GM18498 (cell line): ENCODE measurements around the gene ANKFN1.

Experiments
- ATAC-seq: cut with Tn5 transposase; IDR thresholded peaks from one replicate; pipeline ENCODE4 v1.9.1; 2021; ENCODE audit warnings: mild to moderate bottlenecking, moderate library complexity; ENCODE audit not compliant: unreplicated experiment

ANKFN1 gene

DNA sequence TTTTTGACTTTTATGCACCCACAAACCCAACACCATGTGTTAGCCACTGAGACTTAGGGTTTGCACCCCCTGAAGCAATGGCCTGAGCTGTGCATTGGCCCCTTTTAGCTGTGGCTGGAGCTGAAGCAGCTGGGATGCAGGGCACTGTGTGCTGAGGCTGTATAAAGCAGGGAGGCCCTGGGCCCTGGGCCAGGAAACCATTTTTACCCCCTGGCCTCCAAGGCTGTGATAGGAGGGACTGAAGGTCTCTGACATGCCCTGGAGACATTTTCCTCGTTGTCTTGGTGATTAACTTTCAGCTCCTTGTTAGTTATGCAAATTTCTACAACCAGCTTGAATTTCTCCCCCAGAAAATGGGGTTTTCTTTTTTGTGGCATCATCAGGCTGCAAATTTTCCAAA, 6.7 kb upstream of the ANKFN1 start:
- ATAC-seq: no peak

DNA sequence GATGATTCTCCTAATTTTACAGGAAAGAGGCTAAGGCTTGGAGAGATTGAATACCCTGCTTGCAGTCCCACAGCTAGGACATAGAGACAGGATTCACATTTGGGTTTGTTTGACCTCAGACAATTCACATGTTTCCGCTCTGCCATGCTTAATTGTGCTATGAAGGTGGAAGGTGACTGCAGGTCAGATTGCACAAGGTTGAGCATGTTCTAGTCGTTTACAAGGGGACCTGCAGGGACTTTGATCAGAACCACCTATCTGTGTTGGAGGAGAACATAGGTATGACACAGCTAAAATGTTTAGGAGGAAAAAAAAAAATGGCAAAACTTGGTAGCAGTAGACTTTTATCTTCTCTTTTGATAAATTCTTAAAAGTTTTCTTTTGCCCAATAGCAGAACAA, 4.9 kb upstream of the ANKFN1 start:
- ATAC-seq: no peak

DNA sequence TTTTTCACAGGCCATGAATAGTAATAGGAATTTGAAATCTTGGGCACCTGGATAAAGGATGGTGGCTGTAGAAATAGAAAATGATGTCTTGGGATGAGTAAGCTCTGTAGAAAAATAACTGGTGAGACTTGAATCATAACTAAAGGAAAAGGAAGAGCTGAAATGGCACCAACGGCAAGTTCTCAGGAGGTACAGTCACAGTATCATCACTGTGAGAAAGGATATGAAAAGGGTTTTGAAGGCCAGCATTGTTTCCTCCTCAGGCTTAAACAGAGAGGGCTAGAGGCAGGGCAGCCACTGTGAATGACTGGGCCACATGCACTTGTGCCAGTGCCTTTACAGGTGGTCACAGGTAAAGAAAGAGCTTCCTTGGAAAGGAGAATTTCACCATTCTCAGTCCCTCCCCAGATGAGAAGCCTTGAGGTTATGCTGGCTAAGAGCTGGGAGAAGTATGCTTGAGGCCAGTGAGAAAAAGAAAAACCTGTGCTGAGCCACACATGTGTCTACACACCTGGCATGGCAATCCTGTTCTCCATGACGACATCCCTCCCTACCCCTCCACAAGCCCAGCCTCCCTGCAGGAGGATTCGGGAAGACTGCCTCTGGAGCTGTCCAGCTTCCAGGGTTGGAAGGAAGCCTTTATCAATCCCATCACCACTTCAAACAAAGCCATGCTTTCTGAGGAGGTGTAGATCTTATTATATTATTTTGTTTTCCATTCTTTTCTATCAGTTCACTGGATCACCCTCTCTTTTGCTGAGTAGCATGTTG, 3.8 kb upstream of the ANKFN1 start:
- no peak for ATAC-seq

DNA sequence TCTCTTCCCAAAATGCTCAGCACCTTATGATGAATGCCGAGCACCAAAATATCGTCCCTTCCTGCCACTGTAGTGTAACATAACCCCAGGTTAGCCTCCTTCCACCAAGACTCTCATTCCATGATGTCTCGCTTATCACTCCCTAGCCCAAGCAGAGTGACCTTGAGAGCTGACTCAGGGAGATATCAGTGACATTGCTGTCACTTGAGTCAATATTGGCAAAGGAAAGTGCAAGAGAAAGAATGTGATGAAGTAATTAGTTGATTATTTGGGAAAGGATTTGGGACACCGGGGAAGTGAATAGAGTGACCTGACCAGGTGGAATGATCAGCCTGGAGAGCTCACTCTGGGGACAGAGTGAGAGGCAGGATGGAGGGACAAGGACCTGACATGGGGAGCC, 2.6 kb upstream of the ANKFN1 start:
- ATAC-seq: no peak

DNA sequence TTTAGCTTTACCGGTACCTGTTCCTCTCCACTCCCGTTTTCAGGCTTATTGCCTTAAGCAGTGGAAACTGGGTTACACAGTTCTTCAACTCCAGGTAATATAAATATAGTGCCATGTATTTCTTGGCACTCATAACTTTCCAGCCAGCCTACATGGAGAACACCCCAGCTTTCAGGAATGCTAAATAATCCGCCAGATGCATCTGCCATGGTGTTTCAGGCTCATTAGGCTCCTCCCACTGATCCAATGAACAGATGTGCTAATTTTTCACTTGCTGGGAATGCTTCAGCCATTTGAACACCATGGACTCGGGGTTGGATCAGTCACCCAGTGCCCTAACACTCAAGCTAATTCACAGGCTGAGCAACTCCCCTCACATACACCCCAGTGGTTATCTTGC, 4.6 kb downstream of the ANKFN1 start:
- no peak for ATAC-seq

DNA sequence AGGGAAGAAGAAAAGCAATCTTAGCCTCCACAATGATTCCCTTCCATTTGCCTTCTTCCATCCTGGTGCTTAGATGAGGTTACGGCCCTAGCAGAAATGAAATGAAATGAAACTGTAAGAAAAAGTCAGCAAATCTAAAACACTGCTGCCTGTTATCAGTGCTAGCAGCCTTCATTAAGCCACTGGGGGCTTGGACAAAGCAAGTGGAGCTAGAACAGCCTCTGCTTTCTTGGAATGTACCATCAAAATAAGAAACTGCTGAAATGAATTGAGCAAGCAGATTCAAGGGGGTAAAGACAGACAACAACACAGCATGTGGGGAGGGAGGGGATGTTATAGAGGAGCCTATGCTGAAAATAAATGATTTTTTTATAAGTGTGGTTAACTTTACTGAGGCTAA, 5.1 kb downstream of the ANKFN1 start:
- ATAC-seq: no peak

DNA sequence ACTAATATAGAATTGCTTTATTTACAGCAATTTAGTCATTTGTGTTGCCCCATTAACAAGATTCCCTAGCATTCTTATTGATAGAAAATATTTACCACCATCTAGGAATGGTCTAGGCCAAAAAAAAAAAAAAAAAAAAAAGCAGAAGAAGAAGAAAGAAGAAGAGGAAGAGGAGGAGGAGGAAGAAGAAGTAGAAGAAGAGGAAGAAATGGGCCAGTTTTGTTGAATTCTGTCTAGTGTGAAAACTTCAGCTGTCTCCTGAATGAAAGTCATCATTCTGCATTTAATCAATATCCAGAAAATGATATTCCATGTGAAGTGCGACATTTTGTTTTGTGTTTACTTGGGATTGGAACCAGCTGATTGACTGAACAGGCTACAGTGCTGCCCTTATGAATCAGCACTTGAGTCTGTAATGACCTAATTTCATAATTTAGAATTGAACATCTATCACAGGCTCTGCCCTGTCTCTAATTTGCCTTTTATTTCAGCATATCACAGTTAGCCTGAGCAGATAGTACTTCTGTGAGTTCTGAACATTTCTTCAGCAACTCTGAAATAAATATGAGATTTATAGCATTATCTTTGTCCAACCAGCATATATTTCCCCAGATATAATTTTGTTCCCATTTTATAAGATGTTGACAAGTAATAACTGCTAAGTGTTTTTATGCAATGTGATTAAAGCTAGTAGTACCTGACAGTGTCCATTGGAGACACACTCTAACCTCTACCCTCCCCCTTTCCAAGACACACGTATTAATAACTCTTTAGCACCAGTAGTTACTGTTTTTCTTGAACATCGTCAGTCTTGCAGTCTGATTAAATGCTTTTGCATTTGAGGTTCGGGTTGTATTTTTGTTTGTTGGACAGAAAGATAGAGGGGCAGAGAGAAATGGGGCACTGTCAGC, 5.9 kb downstream of the ANKFN1 start:
- no peak for ATAC-seq

DNA sequence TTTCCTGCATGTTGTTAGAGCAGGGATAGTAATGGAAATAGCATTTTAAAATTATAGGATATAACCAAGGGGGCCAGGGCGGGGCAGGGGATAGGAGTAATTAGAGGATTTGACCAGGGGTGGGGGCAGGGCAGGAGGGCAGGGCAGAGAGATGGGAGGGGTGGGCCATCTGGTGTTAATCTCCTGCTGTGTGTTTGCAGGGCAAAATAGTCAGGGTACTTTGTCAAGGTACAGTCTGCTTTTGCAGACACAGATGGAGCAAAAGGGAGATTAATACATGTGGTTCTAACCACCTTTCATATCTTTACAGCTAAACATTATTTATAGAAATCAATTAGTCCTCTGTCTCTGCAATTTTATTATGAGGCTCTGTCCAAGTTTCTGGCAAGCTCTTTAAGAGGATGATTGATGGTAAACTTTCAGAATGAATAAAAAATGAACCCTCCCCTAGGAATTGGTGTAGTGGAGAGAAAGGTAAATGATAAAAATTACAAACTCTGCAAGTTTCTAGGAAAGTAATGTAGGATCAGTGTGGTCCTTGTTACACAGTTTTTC, 6.6 kb downstream of the ANKFN1 start:
- no peak for ATAC-seq

DNA sequence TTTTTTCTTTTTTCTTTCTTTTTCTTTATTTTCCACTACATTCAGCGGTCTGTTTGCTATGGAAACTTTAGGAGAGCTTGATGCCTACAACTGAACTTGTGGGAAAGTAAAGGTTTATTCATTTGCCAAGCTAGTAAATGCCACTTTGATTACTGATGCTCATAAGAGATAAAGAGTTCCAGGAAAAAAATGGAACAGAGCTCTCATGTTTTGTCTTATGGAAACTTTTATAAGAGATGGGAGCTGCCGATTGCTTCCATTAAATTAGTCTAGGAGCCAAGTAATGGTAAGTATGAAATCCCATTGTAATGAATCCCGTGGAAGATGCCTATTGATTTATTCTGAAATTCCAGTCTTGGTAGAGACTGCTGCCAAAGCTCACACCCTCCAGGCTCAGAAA, 7.1 kb downstream of the ANKFN1 start:
- ATAC-seq: no peak

DNA sequence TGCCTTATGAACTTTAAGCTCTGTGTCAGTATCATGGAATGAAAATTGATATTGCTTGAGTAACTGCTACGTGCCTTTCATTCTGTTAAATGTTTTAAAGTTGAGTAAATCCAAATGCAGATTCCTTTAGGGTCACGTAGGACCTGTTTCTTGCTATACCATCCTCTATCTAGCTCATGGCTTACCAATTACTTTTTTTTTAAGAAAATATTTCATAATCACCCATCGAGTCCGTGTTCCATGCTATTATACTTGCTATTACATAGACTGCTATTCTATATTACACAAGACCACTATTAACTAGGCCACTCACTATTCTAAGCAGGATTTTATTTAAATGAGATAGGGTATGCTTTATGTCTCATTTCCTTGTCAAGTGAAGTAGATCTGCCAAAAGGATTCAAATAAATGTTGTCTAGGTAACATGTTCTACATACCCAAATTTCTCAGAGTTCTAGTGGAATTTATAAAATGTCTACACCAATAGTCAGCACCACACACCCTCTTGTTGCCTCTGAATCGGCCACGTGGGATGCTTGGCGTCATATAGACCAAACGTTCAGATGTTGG, 11.9 kb downstream of the ANKFN1 start:
- ATAC-seq: no peak

DNA sequence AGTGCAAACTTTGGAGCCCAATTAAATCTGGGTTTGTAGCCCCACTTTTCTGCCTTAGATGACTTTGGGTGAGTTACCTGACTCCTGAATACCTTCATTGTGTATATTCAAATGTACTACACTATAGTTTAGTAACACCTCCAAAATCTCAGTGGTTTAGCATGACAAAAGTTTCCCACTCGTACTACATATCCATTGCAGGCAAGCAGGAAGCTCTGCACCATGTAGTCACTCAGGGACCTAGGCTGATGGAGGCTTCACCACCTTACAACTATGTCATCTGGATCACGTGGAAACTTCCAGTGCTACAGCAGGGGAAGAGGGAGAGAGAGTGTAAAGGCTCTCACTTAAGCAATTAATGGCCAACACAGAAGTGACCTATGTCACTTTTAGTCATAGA, 14.2 kb downstream of the ANKFN1 start:
- ATAC-seq: no peak

DNA sequence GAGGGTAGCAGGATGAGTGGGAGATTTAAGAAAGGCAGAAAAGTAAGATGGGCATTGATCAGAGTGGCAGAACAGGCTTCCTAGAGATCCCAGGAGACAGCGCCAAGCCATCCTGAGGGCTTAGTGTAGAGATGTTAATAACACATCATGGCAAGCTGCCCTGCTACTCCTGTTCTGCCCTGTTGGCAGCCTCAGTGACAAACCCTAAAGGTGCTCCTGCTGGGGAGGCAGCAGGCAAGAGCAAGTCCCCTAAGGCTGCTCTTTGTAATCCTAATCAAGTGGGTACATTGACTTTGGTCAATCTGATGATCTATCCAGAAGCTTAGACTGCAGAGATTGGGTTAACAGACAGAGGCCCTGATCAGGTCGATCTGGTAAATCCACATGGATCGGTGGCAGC, 16.3 kb downstream of the ANKFN1 start:
- ATAC-seq: no peak

DNA sequence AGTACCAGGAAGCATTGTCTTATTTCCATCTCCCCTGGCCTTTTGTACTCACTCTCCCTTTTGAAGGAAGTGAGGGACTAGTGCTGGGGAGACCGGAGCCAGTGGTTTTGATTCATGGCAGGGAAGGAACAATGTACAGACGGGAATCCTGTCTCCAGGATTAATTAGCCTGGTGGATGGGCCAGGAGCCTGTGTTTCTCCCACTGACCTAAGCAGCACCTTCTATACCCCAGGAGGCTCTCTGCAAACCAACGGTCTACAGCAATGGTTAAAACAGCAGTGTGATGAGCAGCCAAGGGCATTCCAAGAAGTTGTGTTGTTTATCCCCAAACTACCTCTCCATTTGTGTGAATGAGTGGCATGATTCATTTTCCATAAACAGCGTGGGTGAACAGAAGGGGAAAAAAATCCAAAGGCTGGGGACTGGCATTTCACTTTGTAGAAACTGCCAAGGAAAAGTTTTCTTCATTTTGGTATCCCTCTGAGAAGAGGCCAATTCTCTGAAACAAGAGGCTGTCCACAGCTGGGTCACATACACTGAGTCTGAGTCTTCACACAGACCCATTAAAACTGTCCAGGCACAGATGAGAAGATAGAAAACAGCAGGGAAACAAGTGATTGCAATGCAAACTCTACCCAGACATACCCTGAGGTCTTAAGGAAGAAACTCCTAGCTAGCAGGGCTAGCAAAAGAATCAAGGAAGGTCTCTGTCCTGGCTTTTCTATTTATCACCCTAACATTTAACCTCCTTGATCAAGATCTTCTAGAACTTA, 18.1 kb downstream of the ANKFN1 start:
- ATAC-seq: no peak

DNA sequence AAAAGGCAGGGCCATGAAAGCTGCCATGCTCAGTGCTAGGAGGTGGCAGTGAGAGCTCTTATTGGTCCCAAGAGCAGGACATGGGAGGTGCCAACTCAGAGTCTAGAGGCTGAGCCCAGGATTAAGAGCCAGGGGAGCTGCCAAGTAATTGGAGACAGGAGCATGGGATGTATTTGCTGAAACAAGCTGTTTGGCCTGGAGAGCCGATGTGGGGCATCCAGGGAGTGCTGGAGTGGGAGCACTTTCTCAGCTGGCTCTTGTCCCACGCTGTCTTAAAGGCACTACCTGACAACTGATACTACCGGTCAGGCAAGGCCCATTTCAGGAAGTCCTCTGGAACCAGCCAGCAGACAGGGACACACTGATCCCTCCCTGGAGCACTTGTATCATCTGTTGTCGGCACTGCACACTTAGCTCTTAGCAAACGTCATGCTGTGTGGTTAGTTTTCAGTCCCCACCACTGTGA, 19.3 kb downstream of the ANKFN1 start:
- ATAC-seq: no peak

DNA sequence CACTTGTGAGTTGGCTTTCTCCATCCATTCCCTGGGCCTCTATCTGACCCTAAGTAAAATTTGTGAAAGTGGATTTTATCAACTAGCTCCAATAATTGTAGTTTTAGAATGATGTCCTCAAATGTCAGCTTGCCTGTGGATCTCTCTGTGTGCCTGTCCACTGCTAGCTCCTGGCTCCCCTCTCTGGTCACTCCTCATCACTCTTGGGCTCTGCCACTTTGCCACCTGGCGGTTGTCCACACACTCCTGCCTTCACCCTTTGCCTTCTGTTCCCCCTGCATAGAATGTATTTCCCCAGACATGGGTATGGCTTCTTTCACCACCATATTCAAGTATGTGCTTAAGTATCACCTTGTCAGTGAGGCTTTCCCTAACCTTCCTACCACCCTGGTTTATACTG, 19.8 kb downstream of the ANKFN1 start:
- no peak for ATAC-seq

DNA sequence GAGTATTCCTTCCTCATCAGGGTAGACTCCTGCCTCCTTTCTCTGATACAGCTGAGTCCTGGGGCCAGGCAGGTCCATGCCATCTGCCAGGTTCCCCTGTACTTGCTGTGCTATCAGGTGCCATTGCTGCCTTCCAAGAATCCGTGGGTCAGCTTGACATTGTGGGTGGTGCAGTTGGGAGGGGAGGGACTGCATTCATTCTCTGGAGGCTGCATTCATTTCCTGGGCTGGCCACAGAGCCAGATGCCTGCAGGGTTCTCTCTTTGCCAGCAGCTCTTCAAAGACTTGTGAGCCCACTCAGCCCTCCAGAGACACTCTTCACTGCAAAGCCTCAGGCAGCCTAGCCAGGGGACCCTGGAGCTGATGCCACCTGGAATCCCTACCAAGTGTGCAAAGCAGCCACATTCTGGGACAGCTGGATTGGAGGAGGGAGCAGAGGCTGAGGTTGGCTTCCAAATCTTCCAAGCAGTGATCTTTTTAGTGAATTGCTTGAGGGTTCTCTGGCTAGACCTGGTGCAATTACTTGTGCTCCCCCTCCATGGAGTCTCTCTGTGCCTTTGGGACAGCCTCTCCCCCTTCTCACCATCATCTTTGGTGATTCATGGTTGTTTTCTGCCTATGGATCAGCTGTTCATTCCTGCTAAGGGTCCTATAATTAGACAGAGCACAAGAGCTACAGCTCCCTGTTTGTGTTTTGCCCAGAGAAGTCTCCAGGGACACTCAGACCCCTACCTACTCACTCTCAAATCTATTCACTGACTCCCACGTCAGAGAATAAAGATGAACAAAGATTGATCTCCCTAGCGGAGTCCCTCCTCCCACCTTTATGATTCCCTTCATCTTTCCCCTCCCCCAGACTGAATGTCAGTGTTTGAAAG, 20.9 kb downstream of the ANKFN1 start:
- no peak for ATAC-seq

DNA sequence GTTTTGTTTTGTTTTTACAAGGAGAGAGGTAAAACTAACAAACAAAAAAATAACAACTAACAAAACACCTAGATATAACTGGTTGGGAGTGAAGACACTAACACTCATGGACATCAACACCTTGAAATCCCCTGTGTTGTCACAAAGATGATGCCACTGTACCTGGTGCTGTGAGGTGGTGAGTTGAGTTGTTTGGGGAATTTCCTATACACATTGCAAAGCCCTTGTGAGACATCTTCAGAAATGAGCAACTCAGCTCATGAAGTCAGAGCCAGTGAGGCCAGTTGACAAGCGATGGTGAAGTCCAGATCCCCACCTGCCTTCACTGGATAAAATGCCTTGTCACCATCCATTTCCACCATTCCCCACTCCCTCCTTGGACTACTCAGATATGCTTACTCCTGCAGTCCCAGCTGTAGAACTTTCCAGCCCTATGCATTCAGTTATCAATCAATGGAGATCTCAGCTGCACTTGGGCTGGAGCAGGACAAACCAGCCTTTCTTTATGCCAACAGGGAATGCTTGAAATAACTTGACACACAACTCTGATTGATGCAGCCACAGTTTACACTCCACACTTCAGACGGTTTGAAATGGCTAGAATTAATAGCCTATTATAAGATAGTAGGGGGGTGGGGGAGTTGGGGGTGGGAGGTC, 22.2 kb downstream of the ANKFN1 start:
- ATAC-seq: no peak

DNA sequence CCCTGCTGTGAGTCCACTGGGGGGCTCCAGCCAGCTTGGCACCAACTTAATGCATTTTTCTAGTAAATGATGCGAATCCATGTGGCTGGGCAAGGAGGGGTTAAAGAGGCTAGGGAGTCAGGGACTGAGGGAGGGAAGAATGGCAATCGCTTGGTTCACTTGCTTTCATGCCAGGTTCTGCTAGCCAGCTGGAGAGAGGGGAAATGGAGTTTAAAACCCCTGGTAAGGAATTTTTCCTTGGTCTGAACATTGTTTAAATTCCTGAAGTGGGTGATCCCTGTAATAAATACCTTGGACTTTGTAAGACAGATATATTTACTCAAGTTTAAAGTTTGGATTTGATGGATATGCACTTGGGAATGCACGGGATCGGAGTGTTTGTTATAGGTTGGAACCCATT, 22.8 kb downstream of the ANKFN1 start:
- ATAC-seq: no peak

DNA sequence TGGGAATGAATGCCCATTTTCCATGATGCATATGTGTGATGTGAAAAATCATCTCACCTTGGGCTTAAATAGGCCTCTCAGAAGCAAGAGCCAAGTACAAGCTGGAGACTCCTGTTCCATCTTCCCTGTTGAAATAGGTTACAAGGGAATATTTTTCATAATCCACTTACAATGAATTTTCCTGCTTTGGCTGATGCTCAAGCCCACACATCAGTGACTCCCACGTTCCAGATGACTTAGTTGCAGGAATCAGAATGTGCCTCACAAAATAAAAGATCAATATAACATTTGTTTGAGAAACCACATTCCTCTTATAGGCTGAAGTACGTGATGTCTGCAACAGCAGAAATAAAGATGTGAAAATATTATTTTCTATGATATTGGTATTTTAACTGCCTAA, 24.1 kb downstream of the ANKFN1 start:
- ATAC-seq: no peak
